Measurements from ENCODE around the gene METTL24. TPM values are rescaled to one million over a fixed set of nuclear protein-coding genes. Genes with fewer than 3 reads are reported as not detected.
"Not testable (repeated sequence)": the region's sequence is repeated elsewhere in the genome, so short reads cannot be mapped to it uniquely, and the experiment has no call there.

METTL24 gene
- total and polyA plus RNA-seq, 7 donors: 0.04 TPM; not detected in 6

DNA sequence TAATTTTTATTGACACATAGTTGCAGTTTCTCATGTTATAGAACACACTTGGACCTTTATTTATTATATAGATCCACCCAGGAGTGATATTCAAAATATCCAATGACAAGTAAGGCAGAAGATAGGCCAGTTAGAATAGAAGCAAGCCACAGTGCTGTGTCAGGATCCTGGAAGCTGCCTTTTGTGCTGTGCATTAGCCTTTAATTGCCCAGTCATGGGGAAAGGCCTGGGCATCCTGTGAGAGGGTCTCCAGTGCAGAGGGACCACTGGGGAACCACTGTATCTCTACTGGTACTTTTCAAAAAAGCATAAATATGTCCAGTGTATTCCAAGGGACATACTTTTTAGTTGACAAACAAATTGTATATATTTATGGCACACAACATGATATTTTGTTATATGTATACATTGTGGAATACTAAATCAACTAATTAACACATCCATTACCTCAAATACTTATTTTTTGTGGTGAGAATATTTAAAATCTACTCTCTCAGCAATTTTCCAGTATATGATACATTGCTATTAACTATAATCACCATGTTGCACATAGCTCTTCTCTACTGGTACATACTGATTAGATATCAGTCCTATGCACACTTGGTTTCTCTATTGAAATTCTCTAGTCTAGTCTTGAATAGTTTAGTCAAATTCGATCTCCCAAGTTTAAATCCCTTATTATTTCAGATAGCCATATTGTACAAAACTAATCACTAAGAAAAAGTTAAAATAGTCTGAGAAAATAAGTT, 118.4 kb downstream of the METTL24 start:
- DNase-seq (no peak), ATAC-seq (no peak)
- Histone ChIP-seq H3K9me3 (no peaks in the 10 kb centered on the region), H3K4me1 (no peaks in the 10 kb centered on the region), H3K4me3 (no peak overlapping the region), H3K36me3 (ENCODE audit: insufficient read depth in 1 of 2, low read depth in 1 of 2) (no peaks in the 10 kb centered on the region), H3K27ac (no peak overlapping the region), H3K27me3 (ENCODE audit: insufficient read depth in 3 of 3, low read length in 2 of 3) (no peaks in the 10 kb centered on the region)
- intact Hi-C loops (cut with DNase I): no loop called here
- WGBS, 3 donors: 93 to 100% (median 97%) methylated on average over 1 of the region's 1 CpG
- TF ChIP-seq, protein P1, sequence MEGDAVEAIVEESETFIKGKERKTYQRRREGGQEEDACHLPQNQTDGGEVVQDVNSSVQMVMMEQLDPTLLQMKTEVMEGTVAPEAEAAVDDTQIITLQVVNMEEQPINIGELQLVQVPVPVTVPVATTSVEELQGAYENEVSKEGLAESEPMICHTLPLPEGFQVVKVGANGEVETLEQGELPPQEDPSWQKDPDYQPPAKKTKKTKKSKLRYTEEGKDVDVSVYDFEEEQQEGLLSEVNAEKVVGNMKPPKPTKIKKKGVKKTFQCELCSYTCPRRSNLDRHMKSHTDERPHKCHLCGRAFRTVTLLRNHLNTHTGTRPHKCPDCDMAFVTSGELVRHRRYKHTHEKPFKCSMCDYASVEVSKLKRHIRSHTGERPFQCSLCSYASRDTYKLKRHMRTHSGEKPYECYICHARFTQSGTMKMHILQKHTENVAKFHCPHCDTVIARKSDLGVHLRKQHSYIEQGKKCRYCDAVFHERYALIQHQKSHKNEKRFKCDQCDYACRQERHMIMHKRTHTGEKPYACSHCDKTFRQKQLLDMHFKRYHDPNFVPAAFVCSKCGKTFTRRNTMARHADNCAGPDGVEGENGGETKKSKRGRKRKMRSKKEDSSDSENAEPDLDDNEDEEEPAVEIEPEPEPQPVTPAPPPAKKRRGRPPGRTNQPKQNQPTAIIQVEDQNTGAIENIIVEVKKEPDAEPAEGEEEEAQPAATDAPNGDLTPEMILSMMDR (IDR thresholded peaks at IDR 0.05): no peak

DNA sequence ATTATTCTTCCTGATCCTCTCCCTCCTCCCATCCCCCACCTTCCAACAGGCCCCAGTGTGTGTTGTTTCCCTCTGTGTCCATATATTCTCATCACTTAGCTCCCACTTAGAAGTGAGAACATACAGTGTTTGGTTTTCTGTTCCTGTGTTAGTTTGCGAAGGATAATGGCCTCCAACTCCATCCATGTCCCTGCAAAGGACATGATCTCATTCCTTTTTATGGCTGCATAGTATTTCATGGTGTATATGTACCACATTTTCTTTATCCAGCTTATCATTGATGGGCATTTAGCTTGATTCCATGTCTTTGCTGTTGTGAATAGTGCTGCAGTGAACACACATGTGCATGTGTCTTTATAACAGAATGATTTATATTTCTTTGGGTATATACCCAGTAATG, 122.1 kb downstream of the METTL24 start:
- H3K27ac ChIP-seq; H3K27me3 ChIP-seq (ENCODE audit: insufficient read depth in 3 of 3, low read length in 2 of 3); H3K36me3 ChIP-seq (ENCODE audit: insufficient read depth in 1 of 2, low read depth in 1 of 2); H3K4me3 ChIP-seq; DNase-seq; H3K9me3 ChIP-seq; intact Hi-C loops (cut with DNase I); ATAC-seq; H3K4me1 ChIP-seq: not testable (repeated sequence)
- WGBS, 3 donors: 98 to 100% (median 100%) methylated on average over 1 of the region's 1 CpG

DNA sequence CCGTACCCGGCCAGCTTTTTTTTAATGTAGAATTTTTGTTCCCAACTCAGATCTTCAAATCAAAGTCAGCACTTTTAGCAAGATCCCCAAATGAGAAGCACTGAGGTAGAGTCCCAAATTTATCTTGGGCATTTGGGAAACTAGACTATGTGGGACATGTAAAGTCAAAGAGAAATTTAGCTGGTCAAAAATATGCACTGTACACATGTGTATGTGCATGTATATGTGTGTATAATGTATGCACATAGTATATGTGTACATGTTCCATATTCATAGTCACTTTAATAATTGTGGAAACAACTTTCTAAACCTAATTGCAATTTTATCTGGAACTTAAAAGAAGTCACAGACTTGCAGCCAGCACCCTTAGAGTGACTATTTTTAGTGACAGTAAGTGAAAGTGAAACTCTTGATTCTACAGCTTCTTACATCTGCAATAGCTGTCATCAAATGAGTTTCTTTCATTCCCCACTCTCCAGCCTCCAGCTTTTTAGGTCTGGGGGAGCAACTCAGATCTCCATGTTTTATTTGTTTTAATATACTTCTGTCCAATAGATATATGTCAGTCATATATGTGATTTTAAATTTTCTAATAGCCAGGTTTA, 124.3 kb downstream of the METTL24 start:
- WGBS, 3 donors: 86 to 94% (median 90%) methylated on average over 2 of the region's 2 CpGs
- no peak overlapping the region for H3K4me3 ChIP-seq
- no peak overlapping the region for H3K27ac ChIP-seq
- no peak for ATAC-seq
- H3K9me3 ChIP-seq: no peaks in the 10 kb centered on the region
- no peaks in the 10 kb centered on the region for H3K4me1 ChIP-seq
- peaks cover 0 to 14% of the 10 kb centered on the region in 2 donors for H3K36me3 ChIP-seq (ENCODE audit: insufficient read depth in 1 of 2, low read depth in 1 of 2)
- no peak for DNase-seq
- TF ChIP-seq, protein P1 (IDR thresholded peaks at IDR 0.05): no peak
- intact Hi-C loops (cut with DNase I): no loop called here
- H3K27me3 ChIP-seq (ENCODE audit: insufficient read depth in 3 of 3, low read length in 2 of 3): no peaks in the 10 kb centered on the region

DNA sequence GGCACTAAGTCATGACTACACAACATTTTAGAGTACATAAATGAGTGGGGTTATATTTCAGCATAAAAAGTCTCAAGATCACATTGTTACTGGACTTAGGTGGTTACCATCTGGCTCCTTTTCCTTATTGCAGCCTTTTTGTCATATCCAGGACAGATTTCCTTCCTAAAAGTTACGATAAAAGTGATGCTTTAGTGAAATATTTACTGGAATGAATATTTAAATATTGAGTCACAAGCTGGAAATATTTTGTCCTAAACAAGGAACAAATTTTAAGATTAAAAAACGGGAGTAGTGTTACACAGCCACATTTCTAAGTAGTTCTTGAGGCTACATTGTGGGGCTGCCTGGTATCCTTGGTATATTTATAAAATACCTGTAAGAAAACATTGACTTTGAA, 125.7 kb downstream of the METTL24 start:
- TF ChIP-seq, protein P1 (IDR thresholded peaks at IDR 0.05): no peak
- Histone ChIP-seq H3K4me3 (no peak overlapping the region), H3K27ac (no peak overlapping the region), H3K4me1 (no peaks in the 10 kb centered on the region), H3K36me3 (ENCODE audit: insufficient read depth in 1 of 2, low read depth in 1 of 2) (peaks cover 3 to 27% of the 10 kb centered on the region in 2 donors), H3K9me3 (no peaks in the 10 kb centered on the region), H3K27me3 (ENCODE audit: insufficient read depth in 3 of 3, low read length in 2 of 3) (no peaks in the 10 kb centered on the region)
- no peak for DNase-seq
- intact Hi-C loops (cut with DNase I): no loop called here
- ATAC-seq: no peak
- 84 to 92% (median 89%) methylated on average over 2 of the region's 2 CpGs for WGBS, 3 donors

DNA sequence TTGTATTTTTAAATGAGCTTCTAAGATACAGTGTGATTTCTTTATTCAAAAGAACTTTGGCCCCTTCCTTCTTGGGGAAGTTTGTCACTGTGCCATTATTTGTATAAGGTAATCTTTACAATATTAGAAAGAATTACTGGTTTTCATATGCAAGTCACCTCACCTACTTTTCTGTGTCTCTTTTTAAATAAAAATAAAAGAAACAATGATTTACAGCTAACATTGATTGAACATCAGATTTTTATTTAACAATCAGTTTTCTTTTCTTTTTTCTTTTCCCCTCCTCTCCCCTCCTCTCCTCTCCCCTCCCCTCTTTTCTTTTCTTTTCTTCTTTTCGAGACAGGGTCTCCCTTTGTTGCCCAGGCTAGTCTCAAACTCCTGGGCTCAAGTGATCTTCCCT, 131.9 kb downstream of the METTL24 start:
- no peaks in the 10 kb centered on the region for H3K9me3 ChIP-seq
- no peak overlapping the region for H3K27ac ChIP-seq
- intact Hi-C loops (cut with DNase I): no loop called here
- H3K4me1 ChIP-seq: no peaks in the 10 kb centered on the region
- H3K36me3 ChIP-seq (ENCODE audit: insufficient read depth in 1 of 2, low read depth in 1 of 2): peaks cover 3 to 77% of the 10 kb centered on the region in 2 donors
- no peak for DNase-seq
- H3K4me3 ChIP-seq: no peak overlapping the region
- no peak for ATAC-seq
- TF ChIP-seq, protein P1 (IDR thresholded peaks at IDR 0.05): no peak
- H3K27me3 ChIP-seq (ENCODE audit: insufficient read depth in 3 of 3, low read length in 2 of 3): no peaks in the 10 kb centered on the region
- WGBS, 3 donors: 92 to 100% (median 100%) methylated on average over 1 of the region's 1 CpG
